NCI-H2029 (cell line): Measurements from ENCODE around the gene RAB11FIP3.
"Not testable (repeated sequence)": the region's sequence is repeated elsewhere in the genome, so short reads cannot be mapped to it uniquely, and the experiment has no call there.

Experiments
- DNase-seq: peaks from one replicate; lab custom pipeline; 2025; lab: John Stamatoyannopoulos, UW

The RAB11FIP3 gene

GRCh38 chr16:467249-467871 lies 41.9 kb downstream of the RAB11FIP3 start:
- not testable (repeated sequence) for DNase-seq

- DNase-seq: no peak
Observed at GRCh38 chr16:468068-468821, 42.8 kb downstream of the RAB11FIP3 start.

GRCh38 chr16:469459-469858 lies 44.0 kb downstream of the RAB11FIP3 start:
- DNase-seq: not testable (repeated sequence)

GRCh38 chr16:470418-470817 lies 45.0 kb downstream of the RAB11FIP3 start:
- DNase-seq: no peak

- no peak for DNase-seq
Observed at GRCh38 chr16:471353-472198, 46.1 kb downstream of the RAB11FIP3 start.

GRCh38 chr16:472199-472504 lies 46.7 kb downstream of the RAB11FIP3 start:
- no peak for DNase-seq

GRCh38 chr16:473046-474043 lies 47.9 kb downstream of the RAB11FIP3 start:
- DNase-seq: no peak

- no peak for DNase-seq
Observed at GRCh38 chr16:474420-475122, 49.1 kb downstream of the RAB11FIP3 start.

- DNase-seq: no peak
Observed at GRCh38 chr16:476039-476438, 50.6 kb downstream of the RAB11FIP3 start.

- DNase-seq: no peak
Observed at GRCh38 chr16:477301-478157, 52.1 kb downstream of the RAB11FIP3 start.

GRCh38 chr16:478287-478686 lies 52.8 kb downstream of the RAB11FIP3 start:
- DNase-seq: not testable (repeated sequence)

- DNase-seq: no peak
Observed at GRCh38 chr16:482468-483185, 57.2 kb downstream of the RAB11FIP3 start.

- DNase-seq: no peak
Observed at GRCh38 chr16:483341-484075, 58.1 kb downstream of the RAB11FIP3 start.

- no peak for DNase-seq
Observed at GRCh38 chr16:489606-490005, 64.2 kb downstream of the RAB11FIP3 start.

- DNase-seq: no peak
Observed at GRCh38 chr16:490768-491167, 65.3 kb downstream of the RAB11FIP3 start.

- DNase-seq: no peak
Observed at GRCh38 chr16:491220-491919, 65.9 kb downstream of the RAB11FIP3 start.

GRCh38 chr16:492211-492875 lies 66.9 kb downstream of the RAB11FIP3 start:
- no peak for DNase-seq
